NCI-H128 (cell line): ENCODE data around the gene ZNF777.
"Not testable (repeated sequence)": the region's sequence is repeated elsewhere in the genome, so short reads cannot be mapped to it uniquely, and the experiment has no call there.

Experiments used
- DNase-seq: peaks from one replicate; lab custom pipeline; 2025; ENCODE audit not compliant: unreplicated experiment; lab: John Stamatoyannopoulos, UW

Gene ZNF777

DNA sequence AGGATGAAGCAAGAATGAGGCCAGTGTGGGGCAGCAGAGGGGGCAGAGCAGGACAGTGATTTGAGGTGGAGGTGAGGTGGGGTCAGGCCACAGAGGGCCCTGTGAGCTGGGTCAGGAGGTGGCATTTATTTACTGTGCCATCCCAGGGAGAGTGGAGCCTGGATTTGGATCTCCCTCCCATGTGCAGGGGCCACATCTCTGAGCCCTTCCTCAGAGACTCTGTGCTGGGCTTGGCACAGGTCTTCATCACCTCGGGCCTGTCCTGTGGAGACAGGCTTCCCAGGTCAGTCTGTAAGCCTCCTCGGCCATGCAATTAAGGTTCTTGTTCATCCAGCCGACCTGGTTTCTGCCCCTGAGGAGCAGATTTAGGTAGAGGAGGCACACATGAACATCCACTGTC lies 40.9 kb downstream of the ZNF777 start:
- no peak for DNase-seq

DNA sequence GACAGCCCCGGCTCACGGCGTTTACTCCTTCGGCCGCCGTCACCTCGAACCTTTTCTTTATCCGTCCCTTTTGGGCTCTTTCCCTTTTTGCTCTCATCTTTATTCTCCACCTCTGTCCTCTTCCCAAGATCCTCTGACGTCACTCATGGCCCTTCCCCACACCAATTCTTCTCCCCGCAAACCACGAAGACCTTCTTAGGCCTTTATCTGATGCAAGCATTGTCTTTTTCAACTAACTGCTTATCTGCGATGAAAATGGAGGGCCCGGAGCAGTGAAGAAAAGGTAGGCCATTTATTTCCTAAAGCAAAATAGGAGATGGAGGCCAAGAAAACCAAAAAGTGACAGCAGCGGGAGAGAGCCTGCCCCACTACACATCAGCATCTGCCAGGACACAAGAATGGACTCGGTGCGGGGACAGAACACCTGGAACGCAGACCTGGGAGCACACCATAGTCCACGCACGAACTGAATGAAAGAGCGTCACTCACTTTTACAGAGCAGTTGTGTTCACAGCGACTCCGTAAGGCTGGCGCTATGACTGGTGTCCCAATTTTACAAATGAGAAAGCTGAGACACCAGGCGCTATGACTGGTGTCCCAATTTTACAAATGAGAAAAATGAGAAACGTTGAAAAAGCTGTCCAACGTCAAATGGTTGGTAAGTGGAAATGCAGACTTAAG lies 45.3 kb downstream of the ZNF777 start:
- no peak for DNase-seq

DNA sequence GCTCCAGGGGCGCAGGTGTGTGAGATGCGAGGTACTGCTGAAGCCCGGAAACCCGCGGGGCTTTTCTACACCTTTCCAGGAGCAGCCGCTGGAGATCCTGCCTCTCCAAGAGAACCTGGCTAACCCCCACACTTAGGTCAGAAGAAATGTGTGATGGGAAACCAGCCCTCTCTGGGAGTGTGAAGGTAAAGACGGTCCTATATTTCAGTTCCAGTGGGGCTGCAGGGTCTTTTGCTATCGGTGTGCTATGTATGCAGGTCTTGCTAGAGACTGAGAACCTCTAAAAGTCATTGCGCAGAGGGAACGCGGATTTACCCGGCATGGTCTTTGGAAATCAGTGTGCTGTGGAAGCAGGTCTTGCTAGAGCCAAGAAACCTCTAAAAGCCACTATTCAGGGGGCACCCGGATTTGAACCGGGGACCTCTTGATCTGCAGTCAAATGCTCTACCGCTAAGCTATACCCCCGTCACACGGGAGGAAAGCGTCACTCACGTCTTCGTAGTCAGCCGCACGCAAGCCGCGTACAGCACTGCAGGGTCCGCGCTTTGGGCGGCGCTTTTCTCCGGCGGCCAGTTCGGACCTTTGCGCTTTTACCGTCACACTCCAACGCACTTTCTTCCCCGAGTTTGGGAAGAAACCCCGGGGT lies 46.0 kb downstream of the ZNF777 start:
- DNase-seq, result no peak

DNA sequence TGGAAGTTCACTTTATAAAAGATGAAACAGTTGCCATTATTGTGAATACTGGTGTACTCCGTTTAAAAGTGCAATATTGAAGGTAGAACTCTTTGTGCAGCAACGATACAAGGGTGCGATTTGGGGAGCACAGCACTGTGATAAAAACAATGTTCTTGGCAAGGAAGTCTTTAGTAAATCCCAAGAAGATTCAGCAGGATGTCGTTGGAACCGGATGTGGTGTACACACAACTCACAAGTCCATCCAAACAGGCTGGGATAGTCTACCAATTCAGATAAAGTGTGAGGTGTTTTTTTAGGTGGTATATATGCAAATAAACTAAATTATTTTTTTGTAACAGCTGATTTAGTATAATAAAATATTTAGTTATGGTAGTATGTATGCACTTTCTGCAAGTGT lies 46.7 kb downstream of the ZNF777 start:
- DNase-seq, result no peak

DNA sequence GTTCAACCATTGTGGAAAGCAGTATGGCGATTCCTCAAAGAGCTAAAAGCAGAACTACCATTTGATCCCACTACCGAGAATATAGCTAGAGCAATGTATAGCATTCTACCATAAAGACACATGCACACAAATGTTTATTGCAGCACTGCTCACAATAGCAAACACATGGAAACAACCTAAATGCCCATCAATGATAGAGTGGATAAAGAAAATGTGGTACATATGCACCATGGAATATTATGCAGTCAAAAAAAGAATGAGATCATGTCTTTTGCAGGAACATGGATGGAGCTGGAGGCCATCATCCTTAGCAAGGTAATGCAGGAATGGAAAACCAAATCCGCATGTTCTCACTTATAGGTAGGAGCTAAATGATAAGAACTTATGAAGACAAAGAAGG lies 47.8 kb downstream of the ZNF777 start:
- not testable (repeated sequence) for DNase-seq

DNA sequence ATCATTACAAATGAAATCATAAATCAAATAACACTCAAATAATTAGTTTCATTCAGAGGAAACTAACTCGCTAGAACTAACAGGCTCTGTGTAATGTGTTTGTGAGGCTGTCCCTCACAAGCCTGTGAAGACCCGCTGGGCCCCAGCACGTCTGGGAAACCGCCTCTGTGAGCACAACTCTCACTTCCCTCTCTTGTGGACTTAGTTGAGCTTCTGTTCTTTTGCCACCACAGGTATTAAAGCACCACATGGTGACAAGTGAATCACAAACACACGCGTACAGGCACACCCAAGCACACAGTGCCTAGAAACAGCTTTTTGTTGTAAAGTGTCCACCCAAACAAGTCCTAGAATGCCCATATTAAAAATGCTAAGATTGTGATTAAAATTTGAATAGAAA lies 51.0 kb downstream of the ZNF777 start:
- no peak for DNase-seq

DNA sequence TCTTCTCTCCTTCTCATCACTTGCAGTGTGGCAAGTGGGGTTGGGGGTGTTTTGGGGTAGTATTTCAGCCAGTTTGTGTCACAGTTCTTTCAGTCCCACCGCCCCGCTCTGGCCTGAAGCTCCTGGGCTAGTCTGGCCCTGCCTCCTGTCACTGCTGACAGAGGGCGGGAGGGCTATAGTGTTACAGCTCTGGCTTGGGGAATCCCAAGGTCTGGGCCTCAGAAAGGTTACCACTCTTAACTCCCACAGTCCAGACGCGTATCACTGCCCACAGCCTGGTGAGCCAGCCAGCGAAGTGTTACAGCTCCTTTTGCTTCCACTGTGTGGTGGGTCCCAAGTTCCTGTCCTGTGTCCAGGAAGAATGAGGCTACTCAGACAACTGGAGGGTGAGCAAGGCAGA lies 56.0 kb downstream of the ZNF777 start:
- DNase-seq, result no peak

DNA sequence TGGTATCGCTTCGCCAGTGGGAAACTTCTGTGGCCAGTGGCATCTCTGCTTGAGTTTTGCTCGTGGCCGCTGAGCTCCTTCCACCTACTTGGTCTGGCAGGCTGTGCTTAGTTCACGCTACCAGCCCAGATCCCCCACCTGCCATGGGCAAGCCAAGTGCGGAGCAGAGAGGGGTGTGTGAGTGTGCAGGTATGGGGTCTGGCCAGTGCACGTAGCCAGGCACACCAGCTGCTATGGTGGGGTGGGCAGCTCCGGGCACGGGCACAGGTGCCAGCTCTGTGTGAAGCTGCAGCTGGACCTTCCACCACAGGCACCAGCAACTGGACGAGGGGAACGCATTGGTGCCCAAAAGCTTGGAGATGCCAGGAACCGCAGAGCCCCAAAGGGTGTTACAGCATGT lies 56.5 kb downstream of the ZNF777 start:
- no peak for DNase-seq

DNA sequence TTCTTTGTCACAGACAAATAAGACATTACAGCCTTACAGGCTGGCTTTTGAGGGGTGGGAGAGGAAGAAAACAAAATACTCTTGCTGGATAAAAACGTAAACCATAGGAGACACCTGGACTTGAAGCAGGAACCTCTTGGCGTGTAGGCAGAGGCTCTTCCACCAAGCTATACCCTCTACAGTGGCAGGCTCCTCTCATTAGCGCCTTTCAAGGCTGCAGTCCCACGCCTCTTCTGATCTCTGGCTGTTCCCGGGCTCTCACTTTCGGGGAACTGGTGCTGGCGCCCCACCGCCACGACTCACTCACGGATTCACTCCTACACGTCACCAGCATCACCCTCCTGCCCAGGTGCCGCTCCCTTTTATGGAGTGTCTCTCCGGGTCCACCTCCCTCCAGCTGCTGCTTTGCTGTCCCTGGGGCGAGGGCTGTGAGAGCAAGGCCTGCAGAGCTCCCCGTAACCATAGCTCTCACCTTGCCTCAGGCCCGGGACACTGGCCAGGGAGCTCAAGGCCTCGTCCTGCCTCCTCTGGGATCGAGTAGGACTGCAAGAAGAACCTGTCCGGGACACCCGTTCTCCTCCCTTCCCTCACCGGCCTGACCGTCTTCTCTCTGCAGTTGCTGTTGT lies 62.6 kb downstream of the ZNF777 start:
- DNase-seq, result no peak

DNA sequence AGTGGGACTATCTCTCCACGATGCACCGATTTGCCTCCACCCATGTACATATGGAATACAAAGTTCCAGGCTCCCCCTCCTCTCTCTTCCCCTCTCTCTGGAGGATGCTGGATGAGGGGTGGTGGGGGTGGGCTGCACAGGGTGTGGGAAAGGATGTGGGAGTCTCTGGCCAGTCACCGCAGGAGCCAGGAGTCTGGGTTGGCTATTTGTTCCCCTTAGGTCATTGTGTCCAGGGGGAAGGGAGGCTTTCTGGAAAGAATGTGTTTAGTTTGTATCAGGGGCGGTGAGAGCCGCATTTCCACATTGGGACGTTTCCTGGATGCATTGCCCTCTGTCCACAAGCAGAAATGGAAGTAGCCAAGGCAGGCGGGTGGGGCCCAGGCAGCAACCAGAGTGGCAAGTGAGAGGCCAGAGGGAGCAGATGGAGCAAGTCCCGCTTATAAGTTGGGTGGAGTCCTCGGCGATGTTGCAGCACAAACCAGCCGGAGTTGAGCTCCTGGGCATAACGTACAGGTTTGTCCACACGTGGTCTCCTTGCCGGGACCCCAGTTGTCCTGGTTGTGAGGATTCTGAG lies 63.3 kb downstream of the ZNF777 start:
- no peak for DNase-seq

DNA sequence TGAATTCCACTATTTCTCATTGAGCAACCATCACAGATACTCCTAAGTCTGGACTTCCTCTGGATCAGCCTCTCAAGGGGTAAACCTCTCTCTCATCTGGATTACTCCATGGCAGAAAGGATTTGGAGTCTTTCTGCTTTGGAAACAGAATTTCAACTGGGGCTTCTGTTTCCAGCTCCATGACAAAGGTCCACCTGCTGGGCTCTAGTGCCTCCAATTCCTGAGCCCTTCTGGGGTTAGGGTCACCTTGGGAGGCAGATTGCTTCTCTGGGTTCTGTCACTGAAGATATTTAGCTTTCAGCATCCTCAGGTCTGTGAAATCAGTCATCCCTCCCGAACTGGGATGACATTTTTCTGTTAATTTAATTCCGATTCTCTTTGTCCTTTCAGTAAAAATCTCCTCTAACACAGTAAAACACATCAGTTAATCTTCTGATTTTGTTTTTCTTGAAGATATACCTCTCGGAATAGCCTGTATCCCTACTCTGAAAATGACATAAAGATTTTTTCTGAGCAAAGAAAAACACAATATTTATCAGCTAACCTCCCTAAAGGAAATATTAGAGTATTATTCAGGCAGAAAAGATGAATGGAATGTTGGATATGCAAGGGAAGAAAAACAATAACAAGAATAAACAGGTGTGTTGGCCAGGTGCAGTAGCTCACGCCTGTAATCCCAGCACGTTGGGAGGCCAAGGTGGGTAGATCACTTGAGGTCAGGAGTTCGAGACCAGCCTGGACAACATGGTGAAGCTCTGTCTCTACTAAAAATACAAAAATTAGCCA lies 72.1 kb downstream of the ZNF777 start:
- not testable (repeated sequence) for DNase-seq

DNA sequence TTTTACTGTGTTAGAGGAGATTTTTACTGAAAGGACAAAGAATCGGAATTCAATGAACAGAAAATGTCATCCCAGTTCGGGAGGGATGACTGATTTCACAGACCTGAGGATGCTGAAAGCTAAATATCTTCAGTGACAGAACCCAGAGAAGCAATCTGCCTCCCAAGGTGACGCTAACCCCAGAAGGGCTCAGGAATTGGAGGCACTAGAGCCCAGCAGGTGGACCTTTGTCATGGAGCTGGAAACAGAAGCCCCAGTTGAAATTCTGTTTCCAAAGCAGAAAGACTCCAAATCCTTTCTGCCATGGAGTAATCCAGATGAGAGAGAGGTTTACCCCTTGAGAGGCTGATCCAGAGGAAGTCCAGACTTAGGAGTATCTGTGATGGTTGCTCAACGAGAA lies 74.3 kb downstream of the ZNF777 start:
- not testable (repeated sequence) for DNase-seq

DNA sequence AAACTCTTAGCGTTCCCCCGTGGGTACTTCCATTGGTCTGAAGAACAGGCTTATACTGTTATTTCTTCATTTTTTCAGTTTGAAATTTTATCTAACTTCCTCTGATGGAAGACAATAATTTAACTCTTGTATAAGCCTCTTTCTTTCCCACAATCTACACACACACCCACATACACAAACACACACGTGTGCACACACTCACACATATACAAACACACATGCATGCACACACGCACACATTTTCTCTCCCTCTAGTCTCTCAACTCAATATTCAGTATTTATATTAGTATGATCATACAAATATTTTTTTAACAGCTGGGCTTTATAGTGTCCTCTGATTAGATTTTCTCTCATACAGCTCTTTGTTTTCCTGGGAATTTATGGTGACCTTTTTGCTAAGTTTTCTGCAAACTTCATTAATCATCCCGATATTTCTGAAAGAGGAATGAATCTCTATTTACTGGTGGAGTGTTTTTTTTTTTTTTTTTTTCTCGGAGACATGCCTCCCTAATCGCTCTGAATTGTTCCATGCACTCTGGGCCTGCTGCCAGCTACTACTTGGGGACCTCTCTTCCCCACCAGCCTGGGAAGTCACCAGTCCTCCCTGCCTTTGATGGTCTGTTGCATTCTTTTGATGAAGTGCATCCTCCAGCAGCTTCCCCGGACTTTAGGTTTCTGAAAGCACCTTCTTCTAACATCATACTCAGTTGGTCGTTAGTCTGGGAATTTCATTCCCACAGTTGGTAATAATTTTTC lies 75.5 kb downstream of the ZNF777 start:
- DNase-seq, result peak; percentile 6
